HG03558 (cell line): ENCODE measurements around the gene KAZN.

Experiments used
- ATAC-seq: cut with Tn5 transposase; IDR thresholded peaks from one replicate; pipeline ENCODE4 v1.9.1; 2021; ENCODE audit warnings: moderate number of reproducible peaks; ENCODE audit not compliant: unreplicated experiment; ENCODE audit errors: extremely low read depth

The KAZN gene

DNA sequence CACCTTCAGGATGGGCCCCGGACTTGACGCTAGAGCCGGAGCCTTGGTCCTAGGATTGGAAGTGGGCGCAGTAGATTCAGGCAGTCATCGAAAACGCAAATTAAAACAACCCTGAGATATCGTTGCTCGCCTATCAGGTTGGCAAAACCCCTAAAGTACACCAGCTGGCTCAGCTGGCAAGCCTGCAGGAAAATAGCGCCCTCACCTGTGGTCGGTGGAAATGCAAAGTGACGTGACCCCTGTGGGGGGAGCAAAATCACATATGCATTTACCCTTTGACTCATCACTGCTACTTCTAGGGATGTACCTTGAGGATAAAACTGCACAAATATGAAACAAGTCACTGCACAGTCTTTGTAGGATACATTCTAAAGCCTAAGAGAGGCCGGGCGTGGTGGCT, 384.8 kb downstream of the KAZN start:
- no peak for ATAC-seq

DNA sequence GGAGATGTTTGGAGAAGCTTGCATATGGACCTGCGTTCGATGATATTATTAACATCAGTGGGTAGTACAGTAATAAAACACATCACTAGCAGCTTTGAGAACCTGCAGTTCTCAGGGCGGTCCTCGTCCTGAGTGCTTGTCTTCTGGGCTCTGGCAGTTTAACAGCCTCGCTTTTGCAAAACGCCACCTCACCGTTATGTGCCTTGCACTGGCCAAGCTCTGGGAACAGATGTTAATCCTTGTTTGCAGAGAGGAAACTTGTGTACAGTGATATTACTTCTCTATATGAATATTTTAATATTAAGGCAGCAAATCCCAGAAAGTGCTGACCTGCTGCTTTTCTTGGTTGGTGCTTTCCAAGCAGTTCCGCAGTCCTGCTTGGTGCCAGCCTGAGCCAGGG, 387.7 kb downstream of the KAZN start:
- ATAC-seq = no peak

DNA sequence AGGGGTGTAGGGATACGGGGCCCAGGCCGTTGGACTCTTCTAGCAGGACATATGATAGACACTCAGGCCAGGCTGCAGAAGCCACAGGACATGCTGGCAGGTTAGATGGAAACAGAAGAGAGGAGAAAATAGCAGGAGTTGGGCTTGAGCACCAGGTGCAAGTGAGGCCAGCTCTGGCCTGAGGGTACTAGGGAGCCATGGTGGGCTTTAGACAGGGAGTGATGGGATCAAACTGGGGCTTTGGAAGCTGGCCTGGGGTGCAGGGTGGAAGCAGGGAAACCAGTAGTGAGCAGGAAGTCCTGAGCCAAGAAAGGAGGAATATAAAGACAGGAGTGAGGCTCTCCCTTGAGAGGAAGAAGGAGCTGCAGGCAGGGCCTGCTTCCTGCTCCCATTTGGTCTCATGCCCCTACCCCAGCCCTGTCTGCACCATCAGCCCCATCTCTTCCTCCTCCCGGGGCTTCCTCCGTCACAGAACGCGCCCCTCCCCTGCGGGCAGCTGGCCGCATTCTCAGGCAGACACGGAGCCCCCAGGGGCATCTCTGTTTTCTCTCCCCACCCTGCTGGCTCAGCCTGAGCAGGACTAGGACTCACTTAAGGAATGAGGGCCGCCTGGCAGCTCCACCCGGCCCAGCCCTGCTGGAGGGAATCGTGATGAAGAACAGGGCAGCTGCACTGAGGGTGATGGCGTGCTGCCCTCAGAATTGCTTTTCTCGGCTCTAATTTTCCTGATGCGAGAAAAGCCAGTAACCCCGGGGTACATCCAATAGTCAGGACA, 389.5 kb downstream of the KAZN start:
- no peak for ATAC-seq

DNA sequence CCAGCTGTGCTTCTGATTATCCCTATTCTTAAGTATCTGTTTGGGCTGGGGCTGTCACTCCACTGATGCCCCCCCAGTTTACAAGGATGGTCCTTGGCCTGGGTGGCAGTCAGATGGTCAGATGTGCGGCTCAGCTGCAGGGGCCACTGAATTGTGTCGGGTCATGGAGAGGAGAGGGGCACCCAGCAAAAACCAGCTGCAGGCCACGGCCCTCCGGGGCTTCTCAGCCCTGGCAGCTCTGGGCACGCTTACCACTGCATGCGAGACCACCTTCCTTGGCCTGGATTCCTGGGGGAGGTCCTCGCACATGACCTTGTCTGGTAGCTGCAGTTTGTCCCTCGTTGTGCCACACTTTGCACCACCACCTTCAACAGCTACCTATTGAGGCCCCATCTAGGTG, 390.2 kb downstream of the KAZN start:
- ATAC-seq = no peak

DNA sequence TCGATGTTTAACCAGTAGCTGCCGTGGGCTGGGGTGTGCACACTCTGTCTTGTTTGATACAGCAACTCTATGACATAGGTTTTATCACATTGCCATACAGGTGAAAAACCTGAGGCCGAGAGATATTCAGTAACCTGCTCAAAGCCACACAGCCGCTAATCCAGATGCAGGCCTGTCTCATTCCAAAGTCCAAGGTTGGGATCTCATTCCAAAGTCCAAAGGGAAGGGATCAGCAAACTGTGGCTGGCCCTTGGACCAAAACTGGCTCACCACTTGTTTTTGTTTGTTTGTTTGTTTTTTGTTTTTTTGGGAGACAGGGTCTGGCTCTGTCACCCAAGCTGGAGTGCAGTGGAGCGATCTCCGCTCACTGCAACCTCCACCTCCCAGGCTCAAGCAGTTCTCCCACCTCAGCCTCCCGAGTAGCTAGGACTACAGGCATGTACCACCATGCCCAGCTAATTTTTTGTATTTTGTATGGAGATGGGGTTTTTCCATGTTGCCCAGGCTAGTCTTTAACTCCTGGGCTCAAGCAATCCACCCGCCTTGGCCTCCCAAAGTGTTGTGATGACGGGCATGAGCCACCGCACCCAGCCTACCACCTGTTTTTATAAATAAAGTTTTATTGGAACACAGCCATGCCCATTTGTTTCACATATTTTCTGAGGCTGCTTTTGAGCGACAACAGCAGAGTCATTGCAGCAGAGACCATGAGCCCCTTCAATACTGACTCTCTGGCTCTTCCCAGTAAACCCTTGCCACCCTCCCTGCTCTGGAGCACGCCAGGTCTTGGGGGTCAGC, 391.6 kb downstream of the KAZN start:
- ATAC-seq = no peak

DNA sequence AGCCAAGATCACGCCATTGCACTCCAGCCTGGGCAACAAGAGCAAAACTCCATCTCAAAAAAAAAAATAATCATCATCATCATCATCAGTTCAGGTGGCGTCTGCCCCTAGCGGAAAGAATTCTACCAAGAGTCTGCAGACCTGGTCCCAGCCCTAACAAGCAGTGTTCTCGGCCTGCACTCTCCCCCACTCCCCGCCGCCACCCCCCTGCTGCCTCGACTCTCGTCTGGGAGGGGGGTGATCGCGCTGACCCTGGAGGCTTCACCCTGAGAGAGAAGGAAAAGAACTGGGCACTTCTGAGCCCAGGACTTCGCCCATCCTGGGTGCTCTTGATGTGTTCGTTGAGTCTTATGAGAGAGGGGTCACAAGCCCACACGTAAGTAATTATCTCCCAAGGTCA, 394.9 kb downstream of the KAZN start:
- ATAC-seq = no peak

DNA sequence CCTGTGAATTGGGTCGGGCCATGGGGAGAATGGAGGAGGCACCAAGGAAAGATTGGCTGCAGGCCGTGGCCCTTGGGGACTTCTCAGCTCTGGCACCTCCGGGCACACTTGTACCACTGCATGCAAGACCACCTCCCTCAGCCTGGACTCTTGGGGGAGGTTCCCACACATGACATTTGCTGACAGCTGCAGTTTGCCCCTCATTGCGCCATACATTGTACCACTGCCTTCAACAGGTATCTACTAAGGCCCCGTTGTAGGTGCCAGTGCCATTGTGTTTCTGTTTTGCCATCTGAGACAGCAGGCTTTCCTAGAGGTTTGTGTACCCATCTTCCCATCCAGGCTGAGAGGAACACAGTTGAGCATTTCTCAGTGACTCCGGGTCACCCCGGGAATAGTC, 395.7 kb downstream of the KAZN start:
- no peak for ATAC-seq

DNA sequence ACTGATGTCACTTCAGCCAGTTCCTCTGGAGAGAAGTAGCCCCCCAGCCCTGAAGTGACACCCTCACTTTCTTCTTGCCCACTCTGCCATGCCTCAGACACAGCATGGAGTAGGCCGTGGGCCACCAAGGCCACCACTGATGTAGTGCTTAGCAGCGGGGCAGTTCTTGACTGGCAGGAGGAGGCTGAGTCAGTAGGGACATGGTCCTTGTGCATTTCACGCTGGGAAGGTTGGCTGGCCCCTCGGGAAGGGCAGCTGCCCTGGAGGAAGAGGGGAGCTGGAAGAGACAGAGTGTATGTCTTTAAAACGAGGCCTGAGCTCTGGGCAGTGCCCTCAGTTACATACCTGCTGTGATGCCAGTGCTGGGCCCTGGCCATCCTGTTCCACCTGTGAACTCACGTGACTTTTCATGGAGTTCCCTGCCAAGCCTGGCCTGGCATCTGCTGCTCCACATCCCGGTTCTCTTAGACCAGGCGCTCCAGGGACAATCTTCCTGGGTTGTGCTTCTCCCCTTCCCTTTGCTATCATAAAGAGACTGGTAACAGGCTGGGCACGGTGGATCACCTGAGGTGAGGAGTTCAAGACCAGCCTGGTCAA, 396.5 kb downstream of the KAZN start:
- ATAC-seq = no peak

DNA sequence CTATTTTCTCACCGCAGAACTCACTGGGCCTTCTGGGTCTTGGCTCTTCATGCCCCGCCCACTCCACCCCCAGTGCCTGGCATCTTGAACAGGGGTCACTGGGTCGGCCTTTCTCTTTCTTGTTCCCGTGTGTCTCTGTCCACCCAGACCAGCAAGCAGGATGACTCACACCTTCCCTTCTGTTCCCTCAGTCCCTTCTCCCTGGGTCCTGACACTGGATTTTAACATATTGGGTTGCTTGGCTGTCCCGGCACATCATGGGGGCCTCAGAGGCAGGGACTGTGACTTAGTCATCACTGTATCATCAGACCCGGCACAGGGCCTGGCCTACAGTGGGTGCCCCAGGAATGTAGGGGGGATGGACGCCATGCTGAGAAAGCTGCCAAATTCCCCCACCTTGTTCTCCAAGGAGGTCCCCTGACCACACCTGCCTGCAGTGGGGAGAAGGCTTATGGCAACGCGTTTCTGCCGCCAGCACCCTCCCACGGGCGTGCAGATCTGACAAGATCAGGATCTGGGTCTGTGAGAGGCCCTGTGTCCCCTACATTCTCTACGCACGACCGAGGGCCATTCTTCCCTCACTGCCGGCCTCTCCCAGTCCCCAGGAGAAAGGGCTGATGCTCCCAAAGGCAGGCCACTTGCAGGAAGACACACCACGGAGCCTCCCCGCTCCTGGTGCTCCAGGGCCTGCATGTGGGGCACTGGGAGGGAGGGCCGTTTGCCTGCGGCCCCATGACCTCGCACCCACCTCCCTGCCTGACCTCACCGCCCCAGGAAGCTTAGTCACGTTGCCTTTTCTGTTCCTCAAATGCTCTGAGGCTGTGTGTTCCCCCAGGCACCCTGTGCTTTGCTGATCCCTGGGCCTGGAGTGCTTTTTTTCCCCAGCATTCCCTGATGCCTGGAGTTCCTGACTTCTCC, 397.9 kb downstream of the KAZN start:
- no peak for ATAC-seq

DNA sequence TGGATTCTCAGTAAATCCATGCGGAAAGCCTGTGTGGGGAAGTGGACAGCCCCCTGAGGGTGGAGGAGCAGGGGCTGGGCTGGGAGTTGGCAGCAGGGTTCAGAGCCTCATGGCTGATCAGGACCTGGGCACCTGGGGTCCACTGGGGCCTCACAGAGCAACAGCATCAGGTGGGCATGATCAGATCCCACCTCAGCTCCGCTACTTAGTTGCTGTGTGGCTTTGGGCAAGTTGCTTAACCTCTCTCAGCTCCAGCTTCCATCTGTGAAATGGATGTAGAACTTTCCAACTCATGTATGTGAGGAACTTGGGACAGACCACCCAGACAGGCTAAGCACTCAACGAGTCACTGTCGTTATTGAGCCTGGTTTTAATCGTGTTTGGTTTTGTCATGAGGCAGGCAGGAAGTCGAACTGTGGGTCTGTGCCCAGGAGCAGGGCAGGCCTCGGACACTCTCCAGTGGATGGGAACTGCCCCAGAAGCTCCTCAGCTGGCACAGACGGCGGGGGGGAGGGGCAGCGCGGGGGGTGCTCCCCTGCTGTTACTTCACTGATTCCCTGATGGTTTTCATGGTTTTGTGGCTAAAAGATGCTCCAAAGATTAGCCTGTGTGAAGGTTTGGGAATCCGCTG, 399.3 kb downstream of the KAZN start:
- ATAC-seq = no peak

DNA sequence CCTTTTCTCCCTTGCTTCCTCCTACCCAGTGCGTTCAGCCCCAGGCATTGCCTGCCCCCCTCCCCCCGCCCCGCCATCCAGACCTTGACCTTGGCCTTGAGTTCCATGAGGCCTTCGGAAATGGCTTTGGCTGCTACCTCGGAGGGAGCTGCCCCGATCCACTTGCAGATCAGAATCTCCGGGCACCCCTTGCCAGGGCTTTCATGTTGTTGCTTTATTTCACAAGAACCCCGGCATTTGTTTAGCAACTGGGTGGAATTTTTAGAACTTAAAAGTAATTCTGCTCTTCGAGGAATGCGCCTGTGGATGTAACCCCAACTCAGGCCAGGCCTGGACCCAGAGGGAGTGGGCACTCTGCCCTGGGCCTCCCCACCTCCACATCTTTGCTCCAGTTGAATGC, 401.0 kb downstream of the KAZN start:
- ATAC-seq = no peak

DNA sequence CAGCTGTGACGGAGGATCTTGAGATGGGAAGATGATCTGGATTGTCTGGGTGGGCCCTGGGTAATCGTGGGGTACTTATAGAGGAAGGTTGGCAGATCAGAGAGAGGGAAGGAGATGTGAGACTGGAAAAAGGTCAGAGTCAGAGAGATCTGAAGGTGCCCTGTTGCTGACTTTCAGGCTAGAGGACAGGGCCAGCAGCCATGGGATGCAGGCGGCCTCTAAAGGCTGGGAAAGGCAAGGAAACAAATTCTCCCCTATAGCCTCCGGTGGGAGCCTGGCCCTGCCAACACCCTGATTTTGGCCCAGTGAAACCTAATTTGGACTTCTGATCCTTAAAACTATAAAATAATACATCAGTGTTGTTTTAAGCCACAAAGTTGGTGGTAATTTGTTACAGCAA, 401.5 kb downstream of the KAZN start:
- no peak for ATAC-seq

DNA sequence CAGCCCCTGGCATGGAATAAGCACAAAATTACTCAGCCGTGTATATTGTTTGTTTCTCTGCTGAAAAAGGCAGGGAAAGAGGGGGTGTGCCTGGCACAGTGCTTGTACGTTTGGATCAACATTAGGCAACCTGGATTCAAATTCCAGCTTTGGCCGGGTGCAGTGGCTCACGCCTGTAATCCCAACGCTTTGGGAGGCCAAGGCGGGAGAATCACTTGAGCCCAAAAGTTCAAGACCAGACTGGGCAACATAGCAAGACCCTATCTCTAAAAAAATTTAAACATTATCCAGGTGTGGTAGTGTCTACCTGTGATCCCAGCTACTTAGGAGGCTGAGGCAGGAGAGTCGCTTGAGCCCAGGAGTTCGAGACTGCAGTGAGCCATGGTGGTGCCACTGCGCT, 402.2 kb downstream of the KAZN start:
- no peak for ATAC-seq

DNA sequence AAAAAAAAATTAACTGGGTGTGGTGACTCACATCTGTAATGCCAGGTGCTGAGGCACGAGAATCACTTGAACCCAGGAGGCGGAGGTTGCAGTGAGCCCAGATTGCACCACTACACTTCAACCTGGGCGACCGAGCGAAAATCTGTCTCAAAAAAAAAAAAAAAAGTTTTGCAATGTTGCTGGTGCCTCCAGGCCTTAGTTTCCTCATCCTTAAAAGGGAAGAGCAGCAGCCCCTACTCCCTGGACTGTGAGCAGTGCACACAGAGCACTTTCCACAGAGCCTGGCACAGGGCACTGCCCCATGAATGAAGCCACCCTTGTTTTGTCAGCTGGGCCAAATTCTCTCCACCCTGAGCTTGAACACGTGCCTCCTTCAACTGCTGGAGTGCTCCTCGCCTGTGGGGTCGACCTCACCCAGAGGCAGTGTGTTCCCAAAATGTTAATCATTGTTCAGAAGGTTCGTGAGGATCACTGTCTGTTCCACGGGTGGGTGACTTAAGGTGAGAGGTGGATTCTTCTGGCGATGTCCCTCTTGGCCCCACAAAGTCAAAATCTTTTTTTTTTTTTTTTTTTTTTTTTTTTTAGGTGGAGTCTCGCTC, 402.9 kb downstream of the KAZN start:
- ATAC-seq = no peak

DNA sequence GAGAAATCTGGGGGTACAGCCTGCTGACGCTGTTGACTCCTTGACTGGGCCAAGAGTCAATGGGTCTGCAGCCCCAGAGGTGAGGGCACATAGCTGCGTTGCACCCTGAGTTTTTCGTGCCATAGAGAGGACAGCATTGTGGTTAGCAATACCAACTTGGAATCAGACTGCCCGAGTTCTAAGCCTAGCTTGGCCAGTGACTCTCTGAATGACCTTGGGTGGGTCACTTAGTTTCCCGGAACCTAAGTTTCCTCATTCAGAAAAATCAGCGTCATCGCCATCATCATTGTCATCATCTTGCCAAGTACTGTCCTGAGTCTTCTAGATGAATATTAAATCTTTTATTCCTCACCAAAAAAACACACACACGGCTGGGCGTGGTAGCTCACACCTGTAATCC, 403.8 kb downstream of the KAZN start:
- ATAC-seq = no peak

DNA sequence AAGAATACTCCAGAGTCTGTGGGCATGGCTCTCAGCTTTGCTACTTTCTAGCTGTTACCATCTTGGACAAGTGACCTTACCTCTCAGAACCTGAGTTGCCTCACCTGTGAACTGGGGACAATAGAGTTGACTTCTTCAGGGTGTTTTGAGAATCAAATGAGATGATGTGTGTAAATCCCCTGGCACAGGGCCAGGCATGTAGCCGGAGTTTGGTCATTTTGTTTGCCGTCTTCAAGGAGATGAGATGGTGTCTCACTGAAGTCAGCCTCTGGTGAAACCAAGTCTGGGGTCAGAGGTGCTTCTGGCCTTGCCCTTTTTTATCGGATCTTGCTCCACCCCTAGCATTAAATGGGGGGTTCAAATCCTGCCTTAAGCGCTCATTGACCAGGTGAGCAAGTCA, 405.9 kb downstream of the KAZN start:
- ATAC-seq = no peak

DNA sequence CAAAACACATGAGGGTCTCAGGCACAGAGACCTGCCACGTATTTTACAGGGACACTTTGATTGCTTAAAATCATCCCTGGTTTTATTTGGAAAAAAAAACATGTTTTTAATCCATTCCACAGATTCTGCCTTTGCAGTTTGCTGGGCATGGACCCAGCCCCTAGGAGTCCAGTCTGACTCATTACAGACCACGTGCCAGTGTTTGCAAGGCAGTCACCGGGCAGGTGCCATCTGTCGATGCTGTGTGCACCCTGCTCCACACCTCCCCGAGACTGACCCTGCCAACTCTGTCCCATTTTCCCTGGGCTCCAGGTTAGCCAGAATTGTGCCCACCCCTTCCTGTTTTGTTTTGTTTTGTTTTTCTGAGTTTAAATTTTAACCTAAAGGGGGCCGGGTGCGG, 406.6 kb downstream of the KAZN start:
- no peak for ATAC-seq

DNA sequence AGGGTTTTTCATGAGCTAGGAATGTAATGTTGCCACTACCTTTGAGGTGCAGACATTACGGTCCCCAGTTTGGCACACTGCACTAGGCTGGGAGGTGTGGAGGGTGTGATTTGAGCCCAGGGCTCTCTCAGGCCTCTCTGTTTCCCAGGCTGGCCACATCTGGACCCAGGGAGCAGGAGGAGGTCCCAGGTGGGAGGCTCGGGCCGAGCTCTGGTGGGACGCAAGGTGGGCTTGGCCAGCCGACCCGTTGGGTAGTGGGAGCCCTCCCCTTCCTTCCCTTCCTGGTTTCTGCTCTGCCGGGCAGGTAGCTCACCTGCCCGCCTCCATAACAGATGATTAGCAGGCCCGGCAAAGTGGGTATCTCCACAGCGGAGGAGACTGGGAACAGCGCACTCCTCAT, 408.9 kb downstream of the KAZN start:
- no peak for ATAC-seq

DNA sequence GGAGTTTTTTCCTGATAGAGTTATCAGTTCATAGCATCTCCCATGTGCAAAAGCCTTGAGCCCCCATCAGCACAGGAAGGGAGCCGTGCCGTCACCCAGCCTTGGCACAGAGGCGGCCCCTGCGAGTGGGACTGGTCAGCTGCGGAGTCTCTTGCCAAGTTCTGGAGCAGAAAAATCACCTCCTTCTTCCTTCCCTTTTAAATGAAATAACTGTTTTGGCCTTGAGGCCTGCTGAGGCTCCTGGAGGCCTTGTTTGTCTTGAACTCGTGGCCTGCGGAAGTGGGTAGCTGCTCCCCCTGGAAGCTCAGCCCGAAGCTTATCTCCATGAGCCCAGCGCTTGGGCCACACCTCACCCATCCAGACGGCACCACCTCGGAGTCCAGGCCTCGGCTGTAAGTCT, 409.4 kb downstream of the KAZN start:
- no peak for ATAC-seq
